GM04504 (cell line): ENCODE data around the gene AGRP.

Experiments used
- DNase-seq: peaks from one replicate; pipeline ENCODE4 v3.0.0-alpha.2; 2012; ENCODE audit warnings: low read depth

Gene AGRP

GRCh38 chr16:67445441-67445912, 37.9 kb downstream of the AGRP start:
- DNase-seq, result no peak

DNA sequence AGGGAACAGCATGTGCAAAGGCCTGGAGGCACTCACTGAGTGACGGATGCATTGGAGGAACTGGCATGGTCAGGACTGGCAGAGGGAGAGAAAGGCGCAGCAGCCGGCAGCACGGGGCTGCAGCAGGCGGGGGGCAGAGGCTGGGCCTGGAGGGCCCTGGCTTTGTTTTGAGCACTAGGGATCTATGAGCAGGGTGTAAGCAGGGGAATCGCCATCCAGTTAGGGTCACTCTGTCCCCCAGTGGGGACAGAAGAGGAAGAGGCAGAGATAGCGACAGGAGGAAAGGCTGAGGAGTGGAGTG, 38.3 kb downstream of the AGRP start:
- DNase-seq, result no peak

GRCh38 chr16:67444259-67445125, 38.9 kb downstream of the AGRP start:
- no peak for DNase-seq

DNA sequence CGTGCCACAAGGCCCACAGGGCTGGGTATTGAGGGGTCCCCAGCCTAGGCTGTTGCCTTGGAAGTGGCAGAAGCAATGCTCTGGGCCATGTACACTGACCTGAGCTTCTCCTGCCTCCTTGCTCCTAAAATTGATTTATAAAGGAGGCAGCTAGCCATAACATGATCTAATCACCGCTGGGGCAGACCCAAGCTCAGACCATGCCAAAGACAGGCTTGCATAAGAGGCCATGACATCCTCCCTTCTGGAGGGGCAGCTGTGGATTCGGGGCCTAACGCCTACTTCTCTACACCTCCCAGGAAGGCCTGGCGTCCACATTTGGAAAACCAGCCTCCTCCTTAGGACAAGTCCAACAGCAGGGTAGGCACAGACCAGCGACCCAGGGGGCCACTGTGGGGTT, 40.1 kb downstream of the AGRP start:
- peak; percentile 74 for DNase-seq

- no peak for DNase-seq
Observed at GRCh38 chr16:67442581-67443255, 40.6 kb downstream of the AGRP start.

GRCh38 chr16:67441907-67442306, 41.4 kb downstream of the AGRP start:
- no peak for DNase-seq

DNA sequence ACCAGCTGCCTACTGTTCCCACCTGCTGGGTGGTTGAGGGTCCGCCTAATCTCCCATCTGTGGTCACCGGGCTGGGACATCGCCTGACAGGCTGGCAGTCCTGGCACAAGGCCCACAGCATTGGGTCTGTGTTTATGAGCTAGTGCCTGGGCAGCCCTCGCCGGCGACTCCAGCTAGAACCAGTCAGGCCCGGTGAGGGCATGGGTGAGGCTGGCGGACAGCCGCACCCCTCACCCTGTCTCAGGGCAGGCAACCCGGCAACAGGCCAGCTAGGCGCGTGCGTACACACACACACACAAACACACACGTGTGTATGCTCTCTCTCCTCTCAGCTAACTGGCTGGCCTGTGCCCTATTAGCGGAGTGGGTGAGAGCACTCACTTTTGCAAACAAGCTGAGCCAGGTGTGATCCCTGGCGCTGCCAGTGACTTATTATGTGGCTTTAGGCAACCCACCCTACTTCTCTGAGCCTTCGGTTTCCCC, 42.0 kb downstream of the AGRP start:
- DNase-seq, result no peak

DNA sequence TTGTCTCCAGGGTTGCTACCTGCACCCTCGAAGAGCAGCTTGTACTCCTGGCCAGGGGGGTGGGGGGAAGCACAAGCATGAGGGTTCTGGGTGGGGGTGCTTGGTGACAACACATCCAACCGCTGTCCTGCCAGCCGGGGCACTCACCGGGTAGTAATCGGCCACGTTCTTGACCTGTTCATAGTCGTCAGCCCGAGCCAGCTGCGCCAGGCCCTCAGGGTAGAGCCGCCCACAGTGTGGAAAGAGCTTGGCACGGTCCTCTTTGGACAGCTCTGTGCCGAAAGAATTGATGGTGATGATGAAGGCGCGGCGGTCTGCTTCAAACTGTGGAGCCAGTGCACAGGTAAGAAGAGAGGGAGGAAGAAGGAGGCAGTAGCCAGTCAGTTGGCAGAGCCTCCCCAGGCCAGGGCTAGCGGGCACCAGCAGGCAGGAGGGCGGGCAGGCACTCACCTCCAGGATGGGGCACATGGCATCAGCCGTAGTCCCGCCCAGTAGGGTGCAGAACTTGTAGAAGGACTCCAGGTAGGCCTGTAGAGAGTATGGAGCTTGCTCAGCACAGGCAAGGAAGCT, 44.4 kb downstream of the AGRP start:
- no peak for DNase-seq

DNA sequence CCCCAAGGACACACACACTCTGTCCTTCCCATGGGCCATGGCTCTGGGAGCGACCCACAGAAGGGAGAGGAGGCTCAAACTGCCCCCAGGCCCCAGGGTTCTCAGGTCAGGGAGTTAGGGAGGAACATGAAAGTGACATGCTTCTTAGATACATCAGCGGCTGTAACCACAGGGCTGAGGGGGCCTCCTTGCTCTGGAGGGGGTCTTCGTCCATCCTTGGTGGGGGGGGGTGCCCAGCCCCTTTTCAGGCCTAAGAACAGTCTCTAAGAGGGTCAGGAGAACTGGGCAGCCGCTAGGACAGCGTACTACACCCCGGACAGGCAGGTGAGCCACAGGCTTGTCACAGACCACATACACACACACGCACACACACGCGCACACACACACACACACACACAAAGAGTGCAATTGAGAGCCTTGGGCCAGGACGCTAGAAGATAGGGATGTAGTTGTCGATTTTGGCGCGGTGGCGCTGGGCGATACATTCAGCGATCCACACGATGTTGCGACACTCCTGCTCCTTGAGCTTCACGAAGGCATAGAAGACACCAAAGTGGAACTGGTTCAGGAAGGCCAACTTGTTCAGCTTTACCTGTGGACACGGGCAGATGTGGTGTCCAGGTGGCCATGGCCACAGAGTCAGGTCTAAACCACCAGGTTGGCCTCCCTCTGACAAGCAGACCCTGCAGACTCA, 45.1 kb downstream of the AGRP start:
- no peak for DNase-seq

DNA sequence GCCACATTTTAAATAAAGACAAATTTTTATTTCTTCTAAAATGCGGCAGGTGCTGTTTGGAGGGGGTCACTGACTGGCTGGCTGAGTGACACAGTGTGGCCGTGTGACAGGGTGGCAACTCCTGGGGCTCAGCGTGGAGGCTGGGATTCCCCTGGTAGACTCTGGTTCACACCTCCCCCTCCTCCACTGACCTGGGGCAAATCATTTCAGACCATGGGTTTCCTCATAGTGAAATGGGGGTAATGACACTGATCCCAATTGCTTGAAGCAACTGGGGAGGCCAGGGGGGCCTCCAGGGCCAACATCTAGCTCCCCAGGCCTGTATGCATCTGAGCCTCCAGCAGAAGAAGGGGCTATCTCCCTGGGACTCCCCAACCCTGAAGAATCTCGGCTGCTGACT, 45.8 kb downstream of the AGRP start:
- no peak for DNase-seq

GRCh38 chr16:67436640-67437193, 46.6 kb downstream of the AGRP start:
- no peak for DNase-seq

DNA sequence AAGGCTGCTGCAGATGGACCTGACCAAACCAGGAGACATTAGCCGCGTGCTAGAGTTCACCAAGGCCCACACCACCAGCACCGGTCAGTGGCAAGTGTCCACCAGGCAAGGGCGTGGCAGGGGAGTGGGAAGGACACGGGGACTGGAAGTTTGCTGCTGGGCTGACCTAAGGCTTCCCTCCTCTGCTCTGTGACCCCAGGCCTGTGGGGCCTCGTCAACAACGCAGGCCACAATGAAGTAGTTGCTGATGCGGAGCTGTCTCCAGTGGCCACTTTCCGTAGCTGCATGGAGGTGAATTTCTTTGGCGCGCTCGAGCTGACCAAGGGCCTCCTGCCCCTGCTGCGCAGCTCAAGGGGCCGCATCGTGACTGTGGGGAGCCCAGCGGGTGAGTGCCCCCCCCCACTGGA, 47.6 kb downstream of the AGRP start:
- no peak for DNase-seq

- DNase-seq, result no peak
Observed at GRCh38 chr16:67433131-67433719, 50.1 kb downstream of the AGRP start.
